Measurements from ENCODE around the gene NFE2L2.
"Not testable (repeated sequence)": the region's sequence is repeated elsewhere in the genome, so short reads cannot be mapped to it uniquely, and the experiment has no call there.

NFE2L2 gene

GRCh38 chr2:177188482-177189469, 75.8 kb downstream of the NFE2L2 start:
- Histone ChIP-seq H3K4me3 (ENCODE audit: low read length) (no peak overlapping the region), H3K27me3 (replicated peaks; ENCODE audit: insufficient read depth, low read length) (no peaks in the 10 kb centered on the region), H3K4me1 (ENCODE audit: low read length) (no peaks in the 10 kb centered on the region; the same call in 1 of the 2 replicates), H3K9me2 (replicated peaks; ENCODE audit: insufficient read depth, low read length) (no peaks in the 10 kb centered on the region), H3K4me2 (ENCODE audit: low read depth, low read length) (no peak overlapping the region), H3K27ac (ENCODE audit: low read length) (no peak overlapping the region), H3K79me2 (ENCODE audit: low read length) (no peaks in the 10 kb centered on the region), H3K9ac (ENCODE audit: low read length) (no peak overlapping the region), H4K20me1 (ENCODE audit: insufficient read depth, low read length) (no peaks in the 10 kb centered on the region), H3F3A (ENCODE audit: insufficient read depth, low read length) (no peaks in the 10 kb centered on the region), H3K36me3 (replicated peaks; ENCODE audit: insufficient read depth, low read length) (no peaks in the 10 kb centered on the region), H3K9me3 (replicated peaks; ENCODE audit: insufficient read depth, low read length) (no peaks in the 10 kb centered on the region), H2AFZ (ENCODE audit: low read length) (no peak overlapping the region)
- TF ChIP-seq EZH2phosphoT487 (IDR thresholded peaks at IDR 0.05; ENCODE audit: low read length) (no peak), CTCF (IDR thresholded peaks at IDR 0.05; ENCODE audit: low read length) (no peak)
- DNase-seq, result no peak

DNA sequence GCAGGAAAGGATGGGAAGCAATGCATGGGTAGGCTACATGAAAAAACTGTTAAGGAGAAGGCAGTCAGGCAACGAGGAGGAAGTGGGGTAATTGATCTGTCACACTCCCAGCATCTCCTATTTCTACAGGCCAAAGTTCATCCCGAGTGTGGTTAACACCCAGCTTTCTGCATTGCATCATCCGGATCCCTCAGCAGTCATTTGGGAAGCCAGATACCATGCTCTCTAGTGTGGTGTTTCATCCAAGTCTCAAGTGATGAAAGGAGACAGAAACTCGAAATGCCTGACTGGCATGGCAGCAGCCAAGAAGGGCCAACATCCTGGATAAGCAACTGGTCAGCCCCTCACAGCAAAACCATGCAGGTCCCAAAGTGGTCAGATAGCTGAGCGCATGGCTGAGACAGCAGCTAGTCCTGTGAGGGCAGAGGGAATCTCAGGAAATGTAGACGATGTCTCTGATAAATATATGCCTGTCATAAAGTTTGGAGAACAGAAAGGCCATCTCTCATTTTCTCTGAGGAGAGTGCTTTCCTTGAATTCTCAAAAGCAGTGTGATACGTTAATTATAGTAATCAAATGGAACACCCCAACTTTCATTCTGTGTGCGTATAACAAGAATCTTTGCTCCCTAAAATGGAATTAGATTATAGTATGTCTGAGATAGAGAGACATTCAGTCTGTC, 76.8 kb downstream of the NFE2L2 start:
- no peak overlapping the region for H3K4me2 ChIP-seq (ENCODE audit: low read depth, low read length)
- no peak overlapping the region for H3K27ac ChIP-seq (ENCODE audit: low read length)

DNA sequence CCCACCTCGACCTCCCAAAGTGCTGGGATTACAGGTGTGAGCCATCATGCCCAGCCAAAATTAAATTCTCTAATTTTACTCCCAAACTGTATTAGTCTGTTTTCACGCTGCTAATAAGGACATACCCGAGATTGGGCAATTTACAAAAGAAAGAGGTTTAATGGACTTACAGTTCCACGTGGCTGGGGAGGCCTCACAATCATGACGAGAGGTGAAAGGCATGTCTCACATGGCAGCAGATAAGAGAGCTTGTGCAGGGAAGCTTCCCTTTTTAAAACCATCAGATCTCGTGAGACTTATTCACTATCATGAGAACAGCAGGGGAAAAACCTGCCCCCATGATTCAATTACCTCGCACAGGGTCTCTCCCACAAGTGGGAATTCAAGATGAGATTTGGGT, 78.5 kb downstream of the NFE2L2 start:
- not testable (repeated sequence) for H3K4me3 ChIP-seq (ENCODE audit: low read length); H4K20me1 ChIP-seq (ENCODE audit: insufficient read depth, low read length); H3F3A ChIP-seq (ENCODE audit: insufficient read depth, low read length); H3K79me2 ChIP-seq (ENCODE audit: low read length); H2AFZ ChIP-seq (ENCODE audit: low read length); DNase-seq; H3K4me2 ChIP-seq (ENCODE audit: low read depth, low read length); H3K36me3 ChIP-seq (replicated peaks; ENCODE audit: insufficient read depth, low read length); H3K27me3 ChIP-seq (replicated peaks; ENCODE audit: insufficient read depth, low read length); H3K9me2 ChIP-seq (replicated peaks; ENCODE audit: insufficient read depth, low read length); H3K27ac ChIP-seq (ENCODE audit: low read length); H3K9me3 ChIP-seq (replicated peaks; ENCODE audit: insufficient read depth, low read length); H3K4me1 ChIP-seq (ENCODE audit: low read length); H3K9ac ChIP-seq (ENCODE audit: low read length)

More for the DNA sequence above, 76.8 kb downstream of the NFE2L2 start:
- H3K79me2 ChIP-seq (ENCODE audit: low read length), result no peaks in the 10 kb centered on the region
- H4K20me1 ChIP-seq (ENCODE audit: insufficient read depth, low read length), result no peaks in the 10 kb centered on the region
- no peak for TF ChIP-seq EZH2phosphoT487 (IDR thresholded peaks at IDR 0.05; ENCODE audit: low read length)
- TF ChIP-seq EZH2 (optimal IDR thresholded peaks at IDR 0.05; ENCODE audit: low read depth, low read length), result no peak
- no peak for DNase-seq
- no peak overlapping the region for H3K4me3 ChIP-seq (ENCODE audit: low read length)
- no peaks in the 10 kb centered on the region for H3K36me3 ChIP-seq (replicated peaks; ENCODE audit: insufficient read depth, low read length)
- no peaks in the 10 kb centered on the region for H3K27me3 ChIP-seq (replicated peaks; ENCODE audit: insufficient read depth, low read length)
- H2AFZ ChIP-seq (ENCODE audit: low read length), result no peak overlapping the region
- H3K4me1 ChIP-seq (ENCODE audit: low read length), result no peaks in the 10 kb centered on the region
- H3F3A ChIP-seq (ENCODE audit: insufficient read depth, low read length), result no peaks in the 10 kb centered on the region
- no peaks in the 10 kb centered on the region for H3K9me3 ChIP-seq (replicated peaks; ENCODE audit: insufficient read depth, low read length)
- no peaks in the 10 kb centered on the region for H3K9me2 ChIP-seq (replicated peaks; ENCODE audit: insufficient read depth, low read length)
- H3K9ac ChIP-seq (ENCODE audit: low read length), result no peak overlapping the region

DNA sequence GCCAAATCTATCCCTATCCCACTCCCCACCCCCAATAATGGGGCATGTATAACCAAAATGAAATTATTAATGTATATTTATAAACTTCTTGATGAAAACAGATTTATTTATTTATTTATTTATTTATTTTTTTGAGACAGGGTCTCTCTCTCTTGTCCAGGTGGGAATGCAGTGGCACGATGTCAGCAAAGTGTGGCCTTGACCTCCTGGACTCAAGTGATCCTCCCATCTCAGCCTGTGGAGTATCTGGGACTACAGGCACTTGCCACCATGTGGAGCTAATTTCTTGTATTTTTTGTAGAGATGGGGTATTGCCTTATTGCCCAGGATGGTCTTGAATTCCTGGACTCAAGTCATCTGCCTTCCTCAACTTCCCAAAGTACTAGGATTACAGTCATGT, 79.9 kb downstream of the NFE2L2 start:
- no peaks in the 10 kb centered on the region for H3K36me3 ChIP-seq (replicated peaks; ENCODE audit: insufficient read depth, low read length)
- no peaks in the 10 kb centered on the region for H3K27me3 ChIP-seq (replicated peaks; ENCODE audit: insufficient read depth, low read length)
- H3F3A ChIP-seq (ENCODE audit: insufficient read depth, low read length), result no peaks in the 10 kb centered on the region
- no peaks in the 10 kb centered on the region for H3K4me1 ChIP-seq (ENCODE audit: low read length)
- H3K27ac ChIP-seq (ENCODE audit: low read length), result no peak overlapping the region
- H4K20me1 ChIP-seq (ENCODE audit: insufficient read depth, low read length), result no peaks in the 10 kb centered on the region
- H3K79me2 ChIP-seq (ENCODE audit: low read length), result no peaks in the 10 kb centered on the region
- no peaks in the 10 kb centered on the region for H3K9me2 ChIP-seq (replicated peaks; ENCODE audit: insufficient read depth, low read length)
- no peak overlapping the region for H2AFZ ChIP-seq (ENCODE audit: low read length)
- DNase-seq, result no peak
- no peak overlapping the region for H3K4me3 ChIP-seq (ENCODE audit: low read length)
- H3K9me3 ChIP-seq (replicated peaks; ENCODE audit: insufficient read depth, low read length), result no peaks in the 10 kb centered on the region
- no peak overlapping the region for H3K4me2 ChIP-seq (ENCODE audit: low read depth, low read length)
- H3K9ac ChIP-seq (ENCODE audit: low read length), result no peak overlapping the region
- TF ChIP-seq EZH2phosphoT487 (IDR thresholded peaks at IDR 0.05; ENCODE audit: low read length) (no peak), CTCF (IDR thresholded peaks at IDR 0.05; ENCODE audit: low read length) (no peak), EZH2 (optimal IDR thresholded peaks at IDR 0.05; ENCODE audit: low read depth, low read length) (no peak)

Measured in MM.1S (cell line).